HG03432 (cell line): ENCODE data around the gene POLR3G.

Experiments used
- ATAC-seq: cut with Tn5 transposase; IDR thresholded peaks from one replicate; pipeline ENCODE4 v1.9.1; 2021; ENCODE audit warnings: mild to moderate bottlenecking, moderate library complexity; ENCODE audit not compliant: unreplicated experiment

POLR3G gene

DNA sequence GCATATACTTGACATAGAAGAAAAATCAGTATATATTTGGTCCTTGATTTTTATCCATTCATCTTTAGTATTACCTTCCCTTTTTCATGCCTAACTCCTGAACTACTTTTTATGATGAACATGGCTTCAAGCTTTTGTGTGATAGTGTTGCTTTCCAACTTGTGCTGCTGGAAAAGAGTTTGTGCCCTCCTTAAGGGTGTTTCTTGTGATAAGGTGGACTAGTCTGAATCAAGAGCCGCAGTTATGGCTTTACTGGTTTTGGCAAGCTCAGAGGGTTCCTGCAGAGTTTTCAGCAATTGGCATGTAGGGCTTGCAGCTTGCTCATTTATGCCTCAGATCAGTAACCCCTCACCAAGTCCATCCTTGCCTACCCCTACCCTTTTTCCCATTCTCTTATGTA, 20.5 kb downstream of the POLR3G start:
- ATAC-seq, result no peak

DNA sequence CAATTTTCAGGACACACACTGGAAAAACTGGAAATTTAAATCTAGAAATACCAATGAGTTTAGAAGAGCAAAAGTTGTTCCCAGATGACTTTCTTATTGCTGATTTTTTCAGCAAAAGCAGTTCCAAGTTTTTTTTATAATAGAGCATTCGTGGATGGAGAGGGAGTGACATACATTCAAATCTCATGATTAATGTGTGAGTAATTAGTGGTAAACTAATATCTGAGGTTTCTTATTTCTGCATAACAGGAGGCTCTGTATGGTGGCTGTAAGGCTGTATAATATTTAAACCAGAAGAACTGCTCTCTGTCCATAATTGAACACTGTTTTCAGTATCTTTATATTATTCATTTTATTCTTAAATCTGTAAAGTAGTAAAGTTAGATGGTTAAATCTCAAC, 28.9 kb downstream of the POLR3G start:
- no peak for ATAC-seq

DNA sequence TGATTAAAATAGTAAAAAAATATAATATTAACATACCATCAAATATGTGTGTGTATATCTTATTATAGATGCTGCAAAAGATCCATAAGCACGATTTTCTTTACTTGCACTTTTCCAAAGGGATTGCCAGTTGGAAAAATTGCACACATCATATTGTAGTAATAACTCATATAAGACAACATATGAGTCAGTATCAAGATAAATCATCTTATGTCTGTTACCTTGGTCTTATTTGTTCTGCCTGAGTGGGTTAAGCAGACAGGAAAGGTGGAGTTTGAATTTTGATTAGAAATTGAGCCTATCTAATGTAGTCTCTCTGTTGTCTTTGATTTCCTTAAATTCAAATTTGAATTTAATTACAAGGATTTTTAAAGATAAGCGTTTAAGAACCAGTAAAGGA, 30.1 kb downstream of the POLR3G start:
- ATAC-seq, result no peak

DNA sequence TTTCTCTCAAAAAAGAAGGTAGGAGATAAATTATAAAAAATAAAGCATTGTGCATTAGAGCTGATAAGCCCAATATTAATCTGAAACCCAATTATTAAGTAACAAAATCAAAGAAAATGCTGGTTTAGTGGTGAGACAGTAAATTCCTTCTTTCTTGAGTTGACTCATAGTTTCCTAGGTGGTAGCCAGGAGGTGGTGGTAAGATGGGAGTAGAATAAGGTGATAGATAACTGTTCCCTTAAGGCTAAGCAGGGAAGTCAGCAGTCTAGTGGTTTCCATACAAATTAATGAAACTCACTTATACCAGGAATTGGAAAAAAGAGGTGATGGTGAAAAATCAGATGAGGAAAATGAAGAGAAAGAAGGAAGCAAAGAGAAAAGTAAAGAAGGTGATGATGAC, 31.6 kb downstream of the POLR3G start:
- no peak for ATAC-seq

DNA sequence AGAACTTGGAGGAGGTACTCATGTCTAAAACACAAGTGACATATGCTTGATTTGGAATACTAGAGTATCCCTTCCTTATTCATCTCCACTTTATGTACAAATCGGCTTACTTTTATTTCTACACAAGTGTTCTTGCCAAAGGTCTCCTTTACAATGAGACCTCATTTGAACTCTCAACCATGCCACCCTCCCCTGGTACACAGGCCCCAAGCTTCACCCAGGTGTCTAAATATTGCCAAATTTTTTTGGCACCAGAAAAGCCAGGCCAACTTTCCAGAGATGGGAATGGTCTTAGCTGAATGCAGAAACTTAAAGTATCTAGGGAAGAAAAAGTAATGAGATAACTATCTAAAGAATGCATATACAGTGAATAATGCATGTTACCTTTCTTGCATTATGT, 35.8 kb downstream of the POLR3G start:
- ATAC-seq, result no peak

DNA sequence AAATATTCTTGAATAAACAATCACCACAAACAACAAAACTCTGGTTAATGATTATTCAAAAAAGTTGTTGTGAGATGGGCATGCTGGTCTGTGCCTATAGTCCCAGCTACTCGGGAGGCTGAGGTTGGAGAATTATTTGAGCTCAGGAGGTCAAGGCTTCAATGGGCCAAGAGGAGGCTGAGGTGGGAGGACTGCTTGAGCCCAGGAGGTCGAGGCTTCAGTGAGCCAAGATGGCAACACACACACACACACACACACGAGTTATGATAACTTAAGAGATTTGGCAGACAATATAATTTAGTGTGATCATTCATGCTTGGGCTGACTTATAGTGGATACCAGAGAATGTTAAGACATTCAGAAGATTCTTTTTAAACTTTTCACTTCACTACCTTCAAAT, 39.9 kb downstream of the POLR3G start:
- no peak for ATAC-seq

DNA sequence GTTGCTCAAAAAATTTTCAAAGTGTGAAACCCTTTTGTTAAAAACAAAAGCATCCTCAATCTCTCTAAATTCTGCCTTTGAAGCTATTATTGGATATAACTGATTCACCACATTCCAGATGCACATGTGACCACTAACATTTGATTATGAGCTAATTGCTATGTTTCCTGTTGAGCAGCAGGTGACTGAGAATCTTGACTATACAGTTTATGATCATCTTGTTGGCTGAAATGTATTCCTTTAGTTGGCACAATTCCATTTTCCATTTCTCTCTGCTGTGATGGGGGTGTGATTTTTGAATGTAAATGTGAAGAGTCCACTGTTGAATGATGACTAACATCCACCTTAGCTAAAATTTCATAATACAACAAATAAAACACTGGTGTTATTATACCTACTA, 44.0 kb downstream of the POLR3G start:
- no peak for ATAC-seq

DNA sequence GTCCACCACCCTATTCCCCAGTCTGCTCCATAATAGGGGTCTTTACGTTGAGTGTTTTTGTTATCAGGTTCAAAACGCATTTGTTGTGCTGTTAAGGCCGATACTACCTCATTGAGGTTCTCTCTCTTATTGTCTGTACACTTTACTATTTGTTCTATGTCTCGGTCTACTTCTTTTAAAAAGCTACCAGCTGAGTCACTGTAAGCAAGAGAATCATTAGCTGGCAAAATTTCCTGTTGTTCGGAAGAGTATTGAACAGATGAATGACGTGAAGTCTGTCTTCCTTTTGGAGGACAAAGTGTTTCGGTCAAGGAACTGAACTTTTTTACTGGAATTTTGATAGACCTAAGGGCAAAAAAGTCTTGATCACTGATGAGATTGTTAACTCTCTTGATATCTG, 44.4 kb downstream of the POLR3G start:
- no peak for ATAC-seq

DNA sequence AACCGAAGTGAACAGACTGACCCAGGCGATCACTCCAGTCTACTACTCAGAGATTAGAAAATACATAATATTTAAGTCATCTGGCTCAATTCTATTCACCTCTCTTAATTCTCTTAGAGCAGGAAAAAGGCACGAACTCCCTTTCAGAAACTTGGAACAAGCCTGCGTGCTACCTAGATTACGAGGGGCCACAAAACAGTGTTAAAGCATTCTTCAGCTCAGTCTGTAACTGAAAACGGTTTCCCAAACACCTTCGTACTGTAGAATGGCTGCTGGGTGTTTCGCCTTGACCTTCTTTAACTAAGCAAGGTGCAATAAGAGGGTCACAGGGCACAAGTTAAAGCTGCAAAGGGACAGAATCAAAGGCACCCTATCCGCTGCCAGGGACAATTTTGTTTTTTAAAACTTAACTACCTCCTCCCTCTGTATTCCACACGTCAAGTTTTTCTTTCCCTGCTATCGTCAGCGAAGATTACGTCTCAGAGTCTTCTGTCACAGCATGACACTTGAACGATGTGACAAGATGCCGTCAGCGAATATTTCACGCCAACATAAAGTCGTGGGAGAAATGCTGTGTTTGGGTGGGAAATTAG, 54.0 kb downstream of the POLR3G start:
- ATAC-seq, result peak; percentile 0

DNA sequence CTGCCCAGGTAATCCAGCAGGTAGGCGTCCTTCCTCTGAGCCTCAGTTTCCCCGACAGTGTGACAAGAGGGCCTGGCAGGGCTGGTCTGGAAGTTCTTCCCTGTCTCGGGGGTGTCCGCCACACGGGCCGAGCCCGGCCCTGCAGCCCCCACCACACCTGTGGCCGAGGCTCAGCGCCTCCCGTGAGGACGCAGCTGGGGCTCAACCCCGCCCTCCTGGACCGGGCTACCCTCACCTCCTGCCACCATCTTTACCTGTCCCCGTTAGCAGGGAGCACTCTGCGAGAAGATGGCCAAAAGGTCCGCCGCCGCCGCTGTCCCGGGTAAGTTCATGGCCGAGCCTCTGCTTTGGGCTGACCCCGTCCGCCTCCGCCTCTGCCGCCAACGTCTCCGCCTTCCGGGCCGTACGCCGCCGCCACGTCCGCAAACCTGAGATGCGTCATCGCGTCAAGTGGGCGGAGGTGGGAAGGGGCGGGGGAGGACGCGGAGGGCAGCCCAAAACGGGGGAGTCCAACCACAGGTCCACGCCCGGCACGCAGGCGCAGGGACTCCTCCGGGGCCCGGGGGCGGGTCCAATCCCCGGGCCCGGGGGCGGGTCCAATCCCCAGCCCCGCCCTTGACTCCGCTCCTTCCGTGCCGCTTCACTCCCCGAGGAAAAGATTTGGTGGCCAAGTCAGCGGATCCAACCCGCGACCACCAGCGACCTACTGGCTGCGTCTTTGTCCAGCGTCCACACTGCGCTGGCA, 54.7 kb downstream of the POLR3G start, which contains the start of gene LYSMD3:
Gene LYSMD3 (minus strand): TSS at position 391 of the 745 bp plus-strand sequence. CDS start 4,295 bp downstream, outside the sequence.
- peak; percentile 94 for ATAC-seq

DNA sequence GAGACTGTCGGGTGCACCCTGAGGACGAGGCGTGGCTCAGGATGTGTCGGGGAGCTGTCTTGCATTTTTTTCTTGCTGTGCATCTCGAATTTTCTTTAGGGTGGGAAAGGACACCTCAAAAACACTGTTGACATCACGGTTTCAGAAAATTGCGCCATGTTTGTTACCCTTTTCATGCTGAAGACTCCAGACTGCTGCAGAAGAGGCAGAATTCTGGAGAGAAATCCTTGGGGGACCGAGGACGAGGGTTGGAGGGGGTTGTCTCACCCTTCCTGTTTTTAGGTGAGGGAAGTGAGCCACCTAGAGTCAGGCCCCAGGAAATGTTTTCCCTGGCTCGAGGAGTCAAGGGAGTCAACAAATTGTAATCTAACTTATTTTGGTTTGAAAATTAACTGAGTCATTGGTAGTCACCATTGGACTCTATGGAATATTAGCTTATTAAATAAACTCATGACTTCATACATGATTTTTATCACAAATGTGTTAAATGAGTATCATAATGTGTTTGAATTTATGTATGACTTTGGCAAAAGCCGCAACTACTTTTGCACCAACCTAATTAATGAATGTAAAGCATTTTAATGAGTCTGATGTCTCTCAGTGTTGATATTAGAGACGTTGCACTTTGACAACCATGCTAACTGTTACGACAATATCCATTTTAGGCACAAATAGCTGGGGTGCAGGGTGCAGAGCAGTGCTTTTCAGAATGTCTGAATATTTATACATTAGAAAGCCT, 55.4 kb downstream of the POLR3G start:
- ATAC-seq, result peak; percentile 52

DNA sequence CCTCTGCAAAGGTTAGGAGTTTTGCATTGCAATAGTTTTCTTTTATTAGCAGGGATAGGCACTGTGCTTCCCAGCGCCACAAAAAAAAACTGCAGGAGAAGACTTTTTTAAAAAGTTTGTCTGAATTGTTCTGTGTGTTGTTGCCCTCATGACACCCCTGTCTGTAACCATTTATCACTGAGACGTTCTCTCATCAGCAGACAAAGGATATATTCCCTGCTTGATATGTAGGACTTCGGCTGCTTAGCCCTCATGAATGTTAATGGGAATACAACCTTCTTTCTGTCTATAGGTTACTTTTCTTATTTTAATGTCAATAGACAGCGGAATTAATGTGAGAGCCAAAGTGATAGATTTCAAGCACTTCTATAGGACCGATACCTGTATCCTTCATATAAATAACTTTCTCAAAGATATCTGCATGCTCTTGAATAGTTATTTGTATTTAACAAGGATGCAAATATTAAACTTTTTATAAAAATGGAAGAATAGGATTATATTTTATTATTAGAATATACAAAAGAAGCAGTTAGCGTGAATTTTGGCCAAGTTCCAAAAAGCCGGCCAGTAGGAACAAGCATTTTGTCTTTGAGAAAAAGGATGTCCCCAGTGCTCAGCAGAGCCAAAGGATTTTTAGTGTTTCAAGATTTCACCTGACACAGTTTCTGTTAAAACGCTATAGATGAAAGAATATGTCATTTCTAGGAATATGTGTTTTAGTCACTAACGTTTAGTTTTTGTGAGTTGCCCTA, 56.2 kb downstream of the POLR3G start:
- no peak for ATAC-seq

DNA sequence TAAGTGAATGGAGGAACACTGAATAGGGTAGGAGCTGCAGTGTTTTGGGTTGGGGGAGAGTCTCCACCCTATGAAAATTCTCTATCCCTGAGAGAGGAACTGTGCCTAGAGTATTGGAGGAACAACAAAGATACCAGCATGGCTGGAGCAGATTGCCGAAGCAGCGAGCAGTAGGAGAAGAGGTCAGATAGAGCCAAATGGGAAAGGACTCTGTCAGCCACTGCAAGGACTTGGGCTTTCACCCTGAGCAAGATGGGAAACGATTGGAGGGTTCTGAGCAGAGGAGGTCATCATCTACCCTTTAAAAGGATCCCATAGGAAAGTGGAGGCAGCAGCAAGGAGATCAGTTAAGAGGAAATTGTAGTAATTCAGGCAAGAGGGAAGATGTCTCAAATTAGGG, 59.1 kb downstream of the POLR3G start:
- ATAC-seq, result no peak

DNA sequence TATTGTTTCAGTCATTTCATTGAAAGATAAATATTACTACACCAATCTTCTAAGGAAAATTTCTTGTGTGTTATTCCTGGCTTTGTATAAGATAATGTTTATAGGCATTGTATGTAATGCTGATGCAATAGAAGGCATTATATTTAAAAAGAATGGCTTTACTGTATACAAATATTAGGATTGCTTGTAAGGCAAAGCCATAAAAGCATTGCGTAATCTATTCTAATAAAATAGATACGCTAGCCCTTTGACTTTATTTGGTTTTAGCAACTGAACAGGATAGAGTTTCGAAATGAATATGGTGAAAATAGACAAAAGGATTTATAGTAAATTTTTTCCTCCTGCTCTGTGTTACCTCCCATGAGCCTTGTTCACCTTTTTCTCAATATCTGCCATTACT, 60.3 kb downstream of the POLR3G start:
- ATAC-seq, result no peak

DNA sequence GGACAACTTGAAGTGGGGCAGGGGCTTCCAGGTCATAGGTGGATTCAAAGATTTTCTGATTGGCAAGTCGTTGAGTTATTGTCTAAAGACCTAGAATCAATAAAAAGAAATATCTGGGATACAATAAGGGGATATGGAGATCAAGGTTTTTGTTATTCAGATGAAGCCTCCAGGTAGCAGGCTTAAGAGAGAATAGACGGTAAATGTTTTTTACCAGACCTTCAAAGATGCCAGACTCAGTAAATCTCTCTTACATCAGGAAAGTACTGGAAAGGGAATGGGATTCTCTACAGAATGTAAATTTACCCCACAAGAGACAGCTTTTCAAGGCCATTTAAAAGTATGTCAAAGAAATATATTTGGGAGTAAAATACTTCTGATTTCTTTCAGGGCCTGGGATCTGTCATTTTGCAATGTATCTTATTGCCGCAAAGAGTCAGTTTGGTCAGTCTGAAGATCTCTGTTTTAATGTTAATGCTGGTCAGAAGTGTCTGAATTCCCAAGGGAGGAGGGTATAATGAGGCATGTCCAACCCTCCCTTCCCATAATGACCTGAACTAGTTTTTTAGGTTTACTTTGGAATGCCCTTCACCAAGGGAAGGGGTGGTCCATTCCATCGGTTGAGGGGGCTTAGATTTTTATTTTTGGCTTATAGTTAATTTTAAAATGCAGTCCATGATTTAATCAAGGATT, 68.3 kb downstream of the POLR3G start:
- ATAC-seq, result no peak

DNA sequence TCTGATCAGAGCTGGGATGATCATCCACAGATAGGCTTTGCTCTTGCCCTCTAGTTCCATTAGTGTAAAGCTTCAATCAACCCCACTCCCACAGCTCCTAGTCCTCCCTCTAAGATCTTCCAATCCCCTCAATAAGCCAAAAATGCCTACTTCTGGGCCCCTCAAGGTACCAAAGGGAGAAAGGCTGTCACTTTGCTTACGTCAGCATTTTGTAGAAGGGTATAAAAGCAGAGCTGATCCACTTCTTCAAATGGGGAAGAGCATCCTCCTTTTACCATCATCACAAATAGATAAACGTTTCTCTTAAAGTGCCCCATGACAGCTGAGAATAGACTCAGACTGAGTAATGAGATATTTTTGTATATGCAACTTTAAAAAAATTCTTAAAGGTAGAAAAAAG, 70.8 kb downstream of the POLR3G start:
- ATAC-seq, result no peak

DNA sequence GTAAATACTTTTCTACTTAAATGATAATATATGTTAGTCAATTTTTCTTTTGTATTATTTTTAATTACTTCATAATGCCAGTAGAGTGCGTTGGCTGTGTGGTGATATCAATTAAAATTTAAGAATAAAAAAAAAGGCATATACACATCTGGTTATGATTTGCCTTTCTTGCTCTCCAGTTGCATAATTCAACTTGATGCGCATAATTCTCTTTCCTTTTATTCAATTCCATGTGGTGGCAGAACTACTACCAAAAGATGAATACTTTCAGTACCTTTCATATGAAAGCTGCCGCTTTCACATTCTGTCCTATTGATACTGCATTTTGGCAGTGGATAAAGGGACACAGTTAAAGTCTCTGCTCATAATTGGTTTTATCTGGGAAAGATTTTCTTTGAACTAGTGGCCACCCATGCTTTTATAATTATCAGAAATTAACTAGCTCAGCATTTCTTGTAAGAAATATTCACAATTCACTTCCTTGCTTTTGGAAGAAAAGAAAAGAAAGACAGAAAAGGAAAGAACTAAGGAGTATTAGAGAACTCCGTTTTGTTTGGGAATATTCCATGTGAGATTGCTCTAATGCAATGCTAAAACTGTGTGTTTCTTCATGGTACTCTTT, 71.7 kb downstream of the POLR3G start:
- ATAC-seq, result no peak

DNA sequence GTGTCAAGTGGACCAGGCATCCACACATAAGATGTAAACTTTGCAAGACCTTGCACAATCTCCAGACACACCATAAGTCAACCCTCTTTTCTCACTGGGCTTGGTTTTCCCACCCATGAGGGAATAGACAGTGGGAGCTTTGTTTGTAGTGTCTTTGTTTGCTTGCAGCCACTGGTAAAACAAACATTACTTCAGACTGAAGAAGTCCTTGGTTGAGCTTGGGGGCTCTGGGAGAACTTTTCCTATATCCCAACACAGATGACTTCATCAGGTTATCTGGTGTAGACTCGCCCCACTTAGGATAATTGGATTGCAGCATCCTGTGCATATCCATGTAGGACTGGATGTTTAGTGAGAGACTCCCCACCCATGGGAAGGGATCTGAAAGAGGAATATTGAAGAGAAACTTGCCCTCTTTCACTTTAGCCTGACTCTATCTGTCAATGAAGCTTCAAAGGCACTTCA, 72.4 kb downstream of the POLR3G start:
- ATAC-seq, result no peak

DNA sequence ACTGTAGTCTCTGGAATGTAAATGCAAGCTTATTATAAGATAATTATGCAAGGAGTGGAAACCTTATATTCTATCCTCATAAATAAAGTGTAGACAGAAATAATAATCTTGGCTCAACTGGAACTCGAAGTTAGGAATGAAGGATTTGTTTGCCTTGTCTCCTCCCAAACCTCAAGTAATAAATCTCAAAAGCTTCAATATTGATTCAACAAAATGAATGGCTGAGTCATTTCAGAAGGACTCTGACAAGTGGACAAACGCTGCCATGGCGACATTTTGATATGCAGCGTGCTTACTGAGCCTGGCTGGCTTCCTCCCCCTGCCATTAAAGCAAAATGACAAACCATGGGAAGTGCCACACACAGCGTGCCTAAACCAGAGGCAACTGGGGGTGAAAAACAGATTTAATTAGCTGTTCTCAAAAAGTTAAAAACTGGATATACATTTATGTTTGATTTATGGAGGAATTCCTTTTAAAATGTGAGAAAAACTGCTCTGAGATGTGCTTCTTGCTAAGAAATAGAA, 73.5 kb downstream of the POLR3G start:
- ATAC-seq, result no peak

DNA sequence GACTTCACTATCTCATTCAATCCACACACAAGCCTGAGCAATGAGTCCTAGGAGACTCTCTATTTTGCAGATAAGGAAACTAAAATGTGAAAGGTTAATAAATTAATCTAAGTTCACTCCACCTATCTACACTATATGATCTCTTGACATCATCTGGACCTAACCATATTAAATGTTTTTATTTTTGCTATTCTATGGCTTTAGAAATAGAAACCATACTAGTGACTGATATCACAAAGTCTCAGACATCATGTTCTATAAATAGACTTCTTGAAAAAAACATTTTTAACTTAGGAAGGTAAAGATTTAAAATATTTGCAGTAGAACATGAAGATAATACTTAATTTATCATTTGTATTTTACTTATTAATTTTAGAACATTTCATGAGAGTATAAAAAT, 74.6 kb downstream of the POLR3G start:
- ATAC-seq, result no peak
